B cell (primary cell): ENCODE data around the gene C6orf132.

Experiments used
- EZH2 ChIP-seq: IDR thresholded peaks from 2 replicates; pipeline ENCODE4 v1.6.1; 2012; ENCODE audit warnings: borderline replicate concordance, low read depth, mild to moderate bottlenecking, moderate library complexity, low read length; ENCODE audit not compliant: insufficient read depth, poor library complexity, severe bottlenecking
- TF ChIP-seq, protein P1 (sequence below): fragments of 200-600 bp; IDR thresholded peaks from one replicate; pipeline ENCODE4 v1.8.0; 2022; ENCODE audit warnings: antibody characterized with exemption, mild to moderate bottlenecking

DNA sequence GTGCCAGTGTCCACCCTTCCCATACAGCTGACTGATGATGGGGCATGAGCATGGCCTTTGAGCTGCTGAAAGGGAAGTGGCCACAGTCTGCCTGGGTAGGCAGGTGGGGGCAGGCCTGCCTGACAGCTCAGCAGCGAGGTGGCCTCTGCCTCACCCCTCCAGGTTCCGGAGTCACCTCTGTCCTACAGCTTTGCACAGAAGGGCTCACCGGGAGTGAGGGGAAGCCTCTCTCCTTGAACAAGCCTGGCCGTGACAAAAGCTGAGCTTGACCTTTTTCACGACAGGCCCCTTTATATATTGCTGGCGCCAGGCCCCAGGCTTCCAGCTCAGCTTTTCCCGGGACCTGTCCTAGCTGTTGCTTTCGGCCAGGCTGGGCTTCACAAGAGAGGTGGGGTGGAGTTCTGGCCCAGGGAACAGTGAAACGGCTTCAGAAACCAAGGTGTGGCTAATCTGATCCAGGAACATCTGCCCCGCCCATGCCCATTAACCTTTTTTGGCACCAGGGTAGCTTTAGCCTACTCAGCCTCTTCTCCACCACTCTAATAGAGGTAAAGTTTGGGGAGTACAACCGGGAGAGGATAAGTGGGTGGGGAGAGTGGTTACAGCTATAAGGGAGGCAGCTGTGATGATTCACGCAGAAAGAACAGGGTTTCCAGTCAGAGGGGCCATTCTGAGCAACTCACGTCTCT is 42.9 kb downstream of the C6orf132 start:
- TF ChIP-seq, protein P1, sequence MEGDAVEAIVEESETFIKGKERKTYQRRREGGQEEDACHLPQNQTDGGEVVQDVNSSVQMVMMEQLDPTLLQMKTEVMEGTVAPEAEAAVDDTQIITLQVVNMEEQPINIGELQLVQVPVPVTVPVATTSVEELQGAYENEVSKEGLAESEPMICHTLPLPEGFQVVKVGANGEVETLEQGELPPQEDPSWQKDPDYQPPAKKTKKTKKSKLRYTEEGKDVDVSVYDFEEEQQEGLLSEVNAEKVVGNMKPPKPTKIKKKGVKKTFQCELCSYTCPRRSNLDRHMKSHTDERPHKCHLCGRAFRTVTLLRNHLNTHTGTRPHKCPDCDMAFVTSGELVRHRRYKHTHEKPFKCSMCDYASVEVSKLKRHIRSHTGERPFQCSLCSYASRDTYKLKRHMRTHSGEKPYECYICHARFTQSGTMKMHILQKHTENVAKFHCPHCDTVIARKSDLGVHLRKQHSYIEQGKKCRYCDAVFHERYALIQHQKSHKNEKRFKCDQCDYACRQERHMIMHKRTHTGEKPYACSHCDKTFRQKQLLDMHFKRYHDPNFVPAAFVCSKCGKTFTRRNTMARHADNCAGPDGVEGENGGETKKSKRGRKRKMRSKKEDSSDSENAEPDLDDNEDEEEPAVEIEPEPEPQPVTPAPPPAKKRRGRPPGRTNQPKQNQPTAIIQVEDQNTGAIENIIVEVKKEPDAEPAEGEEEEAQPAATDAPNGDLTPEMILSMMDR: no peak
- TF ChIP-seq EZH2: no peak
